Jurkat, Clone E6-1 (cell line): Measurements from ENCODE around the gene MCC. TPM values are rescaled to one million over a fixed set of nuclear protein-coding genes. Genes with fewer than 3 reads are reported as not detected.

ENCODE experiments used
- DNase-seq: peaks from one replicate; pipeline ENCODE4 v3.0.0-alpha.2; 2011; ENCODE audit warnings: low read depth, low spot score
- H3K4me3 ChIP-seq: 2 replicates; pipeline ENCODE4 v1.5.1; 2011; ENCODE audit warnings: mild to moderate bottlenecking, low read length, control low read depth, moderate library complexity
- polyA plus RNA-seq: library from polyadenylated mRNA; unstranded; fragments of >200 nt; gene quantifications from one replicate; pipeline ENCODE4 v1.2.1, GENCODE V29; 2012; ENCODE audit warnings: missing spikeins; ENCODE audit not compliant: insufficient read length, insufficient read depth

The MCC gene
- polyA plus RNA-seq, result 0.34 TPM

DNA sequence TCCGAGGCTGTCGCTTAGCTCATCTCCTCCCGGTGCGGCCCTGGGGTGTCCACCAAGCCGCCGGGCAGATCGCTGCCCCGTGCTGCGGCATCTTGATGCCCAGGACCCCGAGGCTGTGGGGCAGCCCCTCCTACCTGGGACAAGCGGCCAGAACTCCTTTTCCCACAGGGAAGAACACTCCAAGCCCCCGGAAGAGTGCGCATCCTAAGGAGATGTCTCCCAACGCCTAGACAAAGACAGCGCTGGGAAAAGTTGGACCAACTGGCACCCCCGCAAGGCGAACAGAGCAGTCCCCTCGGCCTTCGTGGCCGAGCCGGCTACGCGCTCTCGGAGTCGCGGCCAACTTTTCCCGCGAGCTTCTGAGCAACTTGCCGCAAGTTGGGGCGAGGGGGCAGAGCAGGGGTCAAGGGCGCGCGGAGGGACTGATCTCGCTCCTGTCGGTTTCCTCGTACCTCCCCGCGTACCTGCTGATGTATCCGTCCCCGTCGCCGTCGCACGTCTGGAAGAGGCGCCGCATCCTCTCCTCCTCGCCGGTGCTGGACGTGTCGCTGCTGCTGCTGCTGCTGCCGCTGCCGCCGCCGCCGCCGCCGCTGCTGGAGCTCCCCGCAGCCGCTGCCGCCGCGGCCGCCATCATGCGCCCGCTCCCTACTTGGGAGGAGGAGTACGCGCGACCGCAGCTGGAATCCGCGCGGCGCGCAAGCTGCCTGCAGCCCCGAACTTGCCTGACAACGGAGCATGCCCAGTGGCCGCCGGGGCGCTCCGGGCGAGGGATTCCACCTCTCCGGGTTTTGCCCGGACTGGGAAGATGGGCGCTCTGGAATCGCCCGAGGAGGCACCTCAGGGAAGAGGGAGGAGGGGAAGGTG is at the start of gene MCC:
Gene MCC (minus strand): TSS at position 673 of the 864 bp plus-strand sequence.
- H3K4me3 ChIP-seq, result peak within 1 kb of the TSS; percentile 30
- DNase-seq, result no peak

DNA sequence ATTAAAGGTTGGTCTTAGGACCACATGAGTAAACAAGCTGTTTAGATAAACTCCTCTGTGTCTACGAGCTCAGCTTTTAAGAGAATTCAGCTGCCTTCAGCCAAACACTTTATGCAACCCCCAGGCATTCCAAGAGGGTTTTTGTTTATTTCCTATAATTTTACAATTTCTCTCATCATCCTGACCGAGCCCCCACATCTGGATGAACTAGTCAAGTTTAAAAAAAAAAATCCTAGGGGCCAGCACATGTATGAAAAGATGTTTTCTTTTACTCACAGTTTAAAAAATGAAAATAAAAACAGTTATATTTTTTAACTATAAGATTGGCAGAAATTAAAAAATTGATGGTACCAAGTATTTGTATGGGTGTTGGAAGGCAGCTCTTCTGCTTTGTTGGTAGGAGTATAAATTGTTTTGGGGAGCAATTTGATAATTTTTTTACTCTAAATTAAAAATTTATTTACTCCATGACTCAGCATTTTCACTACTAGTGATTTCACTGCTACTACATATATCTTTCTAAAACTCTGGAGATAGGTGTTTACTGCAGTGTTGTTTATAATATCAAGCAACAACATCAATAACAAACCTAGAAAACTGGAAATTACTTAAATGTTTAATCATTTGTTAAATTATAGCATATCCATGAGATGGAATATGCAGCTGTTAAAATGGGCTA is 43.4 kb upstream of the MCC start:
- no peak for DNase-seq
- no peak overlapping the region for H3K4me3 ChIP-seq

DNA sequence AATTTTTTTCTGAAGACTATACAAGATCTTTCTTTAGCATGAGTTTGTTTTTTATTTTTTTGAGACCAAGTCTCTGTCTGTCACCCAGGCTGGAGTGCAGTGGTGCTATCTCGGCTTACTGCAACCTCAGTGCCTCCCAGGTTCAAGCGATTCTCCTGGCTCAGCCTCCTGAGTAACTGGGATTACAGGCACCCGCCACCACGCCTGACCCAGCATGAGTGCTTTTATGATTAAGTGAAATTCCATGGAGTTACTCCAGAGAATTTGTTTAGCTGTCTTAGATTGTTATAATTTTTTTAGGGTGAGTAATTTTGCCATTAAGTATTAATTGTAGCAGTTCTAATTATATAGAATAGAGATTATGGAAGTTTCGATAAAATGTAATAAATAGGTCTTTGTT is 39.5 kb upstream of the MCC start:
- no peak overlapping the region for H3K4me3 ChIP-seq
- no peak for DNase-seq

DNA sequence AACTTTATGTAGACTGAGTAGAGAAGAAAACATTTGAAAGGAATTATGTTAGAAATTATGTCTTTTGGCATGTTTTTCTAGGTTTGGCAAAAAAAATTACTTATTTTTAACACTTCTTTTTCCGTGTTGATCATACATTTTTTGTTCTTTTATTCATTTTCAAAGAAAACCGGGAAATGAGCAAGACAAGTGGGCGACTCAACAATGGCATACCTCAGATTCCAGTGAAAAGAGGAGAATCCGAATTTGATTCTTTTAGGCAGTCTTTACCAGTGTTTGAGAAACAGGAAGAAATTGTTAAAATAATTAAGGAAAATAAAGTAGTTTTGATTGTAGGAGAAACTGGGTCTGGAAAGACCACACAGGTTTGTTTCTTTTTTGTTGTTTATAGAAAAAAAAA is 38.2 kb upstream of the MCC start:
- H3K4me3 ChIP-seq, result no peak overlapping the region
- no peak for DNase-seq

DNA sequence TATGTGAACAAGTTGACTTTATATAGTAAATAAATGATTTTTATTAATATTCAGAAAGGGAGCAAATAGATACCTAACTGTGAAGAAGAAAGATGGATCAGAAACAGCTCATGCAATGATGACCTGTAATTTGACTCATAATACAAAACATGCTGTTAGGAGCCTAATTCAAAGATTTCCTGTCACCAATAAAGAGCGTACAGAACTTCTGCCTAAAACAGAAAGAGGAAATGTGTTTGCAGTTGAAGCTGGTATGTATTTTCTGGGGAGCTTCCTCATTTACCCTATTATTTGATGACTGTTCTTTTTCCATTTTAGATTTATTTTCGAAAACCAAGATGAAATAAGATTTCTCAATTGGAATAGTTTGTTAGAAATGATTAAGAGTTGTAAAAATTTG is 36.7 kb upstream of the MCC start:
- DNase-seq, result no peak
- H3K4me3 ChIP-seq, result no peak overlapping the region

DNA sequence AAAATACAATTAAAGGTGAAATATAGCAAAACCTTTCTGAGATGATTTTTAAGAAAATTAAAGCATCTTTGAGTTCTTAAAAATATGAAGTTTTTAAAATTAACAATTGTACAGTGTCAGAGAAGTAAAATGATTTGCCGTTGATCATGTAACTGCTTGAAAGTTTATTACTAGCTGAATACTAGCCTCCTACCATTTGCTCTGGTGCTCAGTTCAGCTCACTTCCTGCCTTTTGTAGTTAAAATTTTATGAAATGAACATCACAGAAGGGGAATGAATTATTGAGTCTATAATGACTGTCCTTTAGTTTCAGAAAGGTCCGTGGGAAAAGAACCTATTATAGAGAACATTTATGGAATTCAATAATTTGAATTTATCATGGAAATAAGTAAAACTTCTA is 34.9 kb upstream of the MCC start:
- DNase-seq, result no peak
- no peak overlapping the region for H3K4me3 ChIP-seq

DNA sequence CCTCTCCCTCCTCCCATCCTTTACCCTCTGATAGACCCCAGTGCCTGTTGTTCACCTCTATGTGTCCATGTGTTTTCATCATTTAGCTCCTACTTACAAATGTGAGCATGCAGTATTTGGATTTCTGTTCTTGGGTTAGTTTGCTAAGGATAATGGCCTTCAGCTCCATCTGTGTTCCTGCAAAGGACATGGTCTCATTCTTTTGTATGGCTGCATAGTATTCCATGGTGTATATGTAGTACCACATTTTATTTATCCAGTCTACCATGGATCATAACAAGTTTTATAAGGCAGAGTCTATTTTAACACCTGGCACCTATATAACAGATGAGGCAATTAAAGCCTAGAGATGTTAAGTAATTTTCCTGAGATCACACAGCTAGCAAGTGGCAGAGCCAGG is 32.6 kb upstream of the MCC start:
- H3K4me3 ChIP-seq, result no peak overlapping the region
- no peak for DNase-seq

DNA sequence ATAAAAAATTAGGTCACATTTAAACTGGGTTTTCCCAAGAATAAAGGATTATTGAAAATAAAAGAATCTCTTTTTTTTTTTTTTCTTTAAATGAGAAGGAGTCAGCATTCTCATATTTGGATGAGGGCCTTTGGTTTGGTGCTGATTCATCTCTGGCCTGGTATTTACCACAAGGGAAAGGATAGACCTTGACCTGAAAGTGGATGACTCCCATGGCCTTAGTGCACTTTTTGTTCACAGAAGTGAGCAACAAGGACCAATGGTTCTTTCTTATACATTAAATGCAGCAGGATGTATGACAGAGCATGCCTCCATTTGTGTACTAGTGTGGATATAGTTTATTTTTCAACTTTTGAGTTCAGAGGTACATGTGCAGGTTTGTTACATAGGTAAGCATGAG is 32.2 kb upstream of the MCC start:
- DNase-seq, result no peak
- no peak overlapping the region for H3K4me3 ChIP-seq

DNA sequence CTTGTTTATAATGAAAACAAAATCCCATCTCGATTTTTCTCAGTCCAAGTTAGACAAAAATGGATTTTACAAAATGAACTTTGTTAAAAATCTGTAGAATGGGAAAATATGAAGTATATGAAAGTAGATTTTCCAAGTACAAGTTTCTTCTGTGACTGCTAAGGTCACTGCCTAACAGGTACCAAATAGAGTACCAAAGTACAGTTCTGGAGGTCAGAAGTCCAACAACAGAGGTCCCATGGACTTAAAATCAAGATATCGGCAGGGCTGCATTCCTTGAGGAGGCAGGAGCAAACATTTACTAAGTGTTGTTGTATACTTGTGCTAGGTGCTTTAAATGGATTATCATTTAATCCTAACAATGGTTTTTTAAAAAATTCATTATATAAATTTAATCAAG is 31.2 kb upstream of the MCC start:
- DNase-seq, result no peak
- no peak overlapping the region for H3K4me3 ChIP-seq

DNA sequence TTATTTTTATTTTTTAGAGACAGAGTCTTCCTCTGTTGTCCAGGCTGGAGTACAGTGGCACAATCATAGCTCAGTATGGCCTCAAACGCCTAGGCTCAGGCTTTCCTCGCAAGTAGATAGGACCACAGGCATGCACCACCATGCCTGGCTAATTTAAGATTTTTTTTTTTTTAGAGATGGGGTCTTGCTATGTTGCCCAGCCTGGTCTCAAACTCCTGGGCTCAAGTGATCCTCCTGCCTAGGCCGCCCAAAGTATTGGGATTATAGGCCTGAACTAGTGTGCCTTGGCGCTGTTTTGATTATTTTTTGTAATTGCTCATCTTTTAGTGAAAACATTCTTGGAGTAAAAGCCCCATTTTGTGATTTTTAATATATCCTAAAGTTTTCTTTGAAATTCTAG is 30.6 kb upstream of the MCC start:
- H3K4me3 ChIP-seq, result no peak overlapping the region

DNA sequence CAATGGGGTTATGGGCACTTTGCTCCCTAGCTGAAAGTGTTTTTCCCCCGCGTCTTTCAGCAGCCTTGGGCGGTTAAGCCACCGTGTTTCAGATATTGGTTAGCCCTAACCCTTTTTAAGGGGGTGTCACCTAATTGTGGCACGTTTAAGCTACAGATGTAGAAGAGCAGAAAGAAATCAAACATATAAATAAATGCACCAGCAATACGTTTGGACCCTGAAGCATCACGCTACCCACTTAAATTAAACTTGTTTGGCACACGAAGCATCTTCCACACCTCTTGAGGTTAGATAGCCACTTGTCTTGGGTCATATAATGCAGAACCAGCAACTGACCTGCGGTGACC is 26.0 kb upstream of the MCC start:
- DNase-seq, result no peak
- peak overlapping the region; percentile 80 for H3K4me3 ChIP-seq

More for the DNA sequence above, 30.6 kb upstream of the MCC start:
- DNase-seq, result no peak

DNA sequence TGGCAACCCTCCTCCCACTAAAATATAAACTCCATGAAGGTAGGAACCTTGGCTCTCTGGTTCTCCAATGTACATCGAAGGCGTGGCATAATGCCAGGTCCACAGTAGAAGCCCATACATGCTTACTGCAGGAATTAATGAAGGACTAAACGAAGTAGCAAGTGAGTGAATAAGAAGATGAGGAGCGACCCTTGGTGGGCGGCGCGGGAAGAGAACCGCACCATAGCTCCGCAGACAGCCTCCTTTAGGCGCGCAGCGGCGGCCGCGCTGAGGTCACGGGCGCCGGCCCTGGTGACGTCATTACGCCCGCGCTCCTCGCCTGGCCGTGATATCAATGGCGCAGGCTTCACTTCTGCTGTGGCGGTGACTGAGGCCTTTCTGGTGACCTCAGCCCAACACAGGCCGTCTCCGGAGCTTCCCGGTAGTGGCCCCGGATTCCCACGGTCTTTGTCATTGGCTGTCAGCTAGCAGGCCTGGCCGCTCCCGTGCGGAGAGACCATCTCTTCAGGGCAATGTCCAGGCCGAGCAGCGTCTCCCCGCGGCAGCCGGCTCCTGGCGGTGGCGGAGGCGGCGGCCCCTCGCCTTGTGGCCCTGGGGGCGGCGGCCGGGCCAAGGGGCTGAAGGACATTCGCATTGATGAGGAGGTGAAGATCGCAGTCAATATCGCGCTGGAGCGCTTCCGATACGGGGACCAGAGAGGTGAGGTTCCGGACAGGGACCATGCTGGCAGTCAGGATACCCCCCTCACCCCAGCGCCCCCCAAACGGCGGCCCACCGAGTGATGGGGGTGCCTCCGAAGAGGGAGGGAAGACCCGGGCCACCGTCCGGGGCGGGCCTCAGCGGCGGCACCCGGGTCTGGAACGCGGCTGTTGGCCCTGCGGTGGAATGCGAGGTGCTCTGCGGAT is 25.4 kb upstream of the MCC start, which contains the start of gene YTHDC2:
Gene YTHDC2 (plus strand): TSS at position 311 of the 905 bp plus-strand sequence. CDS start 202 bp downstream, at position 513.
- H3K4me3 ChIP-seq, result peak within 1 kb of the TSS; percentile 80
- peak; percentile 77 for DNase-seq

DNA sequence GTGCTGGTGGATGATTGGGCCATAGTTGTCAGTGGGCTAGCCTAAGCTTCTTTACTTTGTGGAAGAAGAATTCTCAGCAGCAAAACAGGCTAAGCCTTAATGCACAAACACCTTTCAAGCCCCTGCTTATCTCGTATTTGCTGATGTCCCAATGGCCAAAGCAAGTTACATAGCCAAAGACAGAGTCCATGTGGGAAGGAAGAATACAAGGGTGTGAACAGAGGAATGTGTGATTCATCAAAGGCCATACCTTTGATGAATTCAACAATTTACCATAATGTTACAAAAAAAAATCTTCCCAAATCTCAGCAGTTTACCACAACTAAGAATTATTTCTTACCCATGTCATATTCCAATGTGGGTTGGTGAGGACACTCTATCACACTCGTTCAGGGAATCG is 24.1 kb upstream of the MCC start:
- no peak overlapping the region for H3K4me3 ChIP-seq
- DNase-seq, result no peak

DNA sequence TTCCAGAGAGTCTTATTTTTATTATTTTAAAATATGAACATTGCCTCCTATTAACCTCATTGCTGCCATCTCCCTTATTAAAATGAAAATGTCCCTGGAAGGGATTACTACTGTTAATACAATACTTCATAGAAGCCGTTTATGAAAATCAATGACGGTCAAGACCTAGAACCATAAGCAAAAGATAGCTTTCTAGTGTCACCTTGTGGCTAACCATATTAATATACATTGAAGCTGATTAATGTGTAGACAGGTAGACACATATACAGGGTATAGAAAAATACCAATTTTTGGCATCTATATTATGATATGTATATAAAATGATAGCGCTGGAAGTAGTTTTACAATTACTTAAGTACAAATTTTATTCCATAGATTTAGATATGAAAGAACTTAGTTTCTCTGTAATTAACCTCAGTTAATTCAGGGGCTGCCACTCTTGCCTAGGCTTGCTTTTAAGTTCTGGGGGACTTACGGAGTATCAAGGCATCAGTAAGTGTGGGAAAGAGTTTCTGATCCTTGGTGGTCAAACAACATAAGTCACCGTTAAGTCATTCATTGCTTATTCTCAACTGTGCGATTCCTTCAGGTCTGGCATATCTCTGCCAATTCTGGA is 22.7 kb upstream of the MCC start:
- no peak for DNase-seq
- H3K4me3 ChIP-seq, result no peak overlapping the region

DNA sequence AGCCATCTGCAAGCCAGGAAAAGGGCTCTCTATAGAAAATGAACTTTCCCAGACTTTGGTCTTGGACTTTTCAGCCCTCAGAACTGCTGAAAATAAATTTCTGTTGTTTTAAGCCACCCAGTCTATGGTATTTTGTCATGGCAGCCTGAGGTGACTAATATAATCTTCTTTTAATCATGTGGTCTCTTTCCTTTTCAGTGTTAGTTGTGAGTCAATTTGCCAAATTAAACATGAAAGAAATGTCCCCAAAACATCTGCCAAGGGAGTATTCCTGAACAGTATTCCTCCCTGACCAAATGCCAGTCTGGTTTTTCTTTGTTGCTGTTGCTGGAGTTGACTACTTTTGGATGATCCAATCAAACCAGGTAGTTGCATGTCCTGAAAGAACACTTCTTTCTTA is 20.5 kb upstream of the MCC start:
- no peak overlapping the region for H3K4me3 ChIP-seq
- no peak for DNase-seq

DNA sequence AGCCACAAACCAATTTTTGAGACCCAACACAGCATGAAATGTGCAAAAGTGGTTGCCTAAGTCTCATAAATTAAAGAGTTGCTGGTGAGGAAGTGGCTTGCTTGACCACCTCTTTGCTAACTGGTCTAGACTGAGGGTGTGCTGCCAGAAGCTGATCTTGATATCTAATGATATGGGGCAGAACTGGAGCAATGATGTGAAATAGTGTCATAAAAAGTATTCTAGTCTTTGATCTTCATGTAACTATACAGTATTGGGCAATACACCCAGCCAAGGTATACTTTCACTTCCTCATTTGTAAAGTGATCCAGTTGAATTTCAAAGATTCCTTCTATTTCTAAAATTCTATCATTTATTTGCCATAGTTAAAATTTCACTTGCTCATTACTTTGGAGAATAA is 19.3 kb upstream of the MCC start:
- no peak for DNase-seq
- no peak overlapping the region for H3K4me3 ChIP-seq

DNA sequence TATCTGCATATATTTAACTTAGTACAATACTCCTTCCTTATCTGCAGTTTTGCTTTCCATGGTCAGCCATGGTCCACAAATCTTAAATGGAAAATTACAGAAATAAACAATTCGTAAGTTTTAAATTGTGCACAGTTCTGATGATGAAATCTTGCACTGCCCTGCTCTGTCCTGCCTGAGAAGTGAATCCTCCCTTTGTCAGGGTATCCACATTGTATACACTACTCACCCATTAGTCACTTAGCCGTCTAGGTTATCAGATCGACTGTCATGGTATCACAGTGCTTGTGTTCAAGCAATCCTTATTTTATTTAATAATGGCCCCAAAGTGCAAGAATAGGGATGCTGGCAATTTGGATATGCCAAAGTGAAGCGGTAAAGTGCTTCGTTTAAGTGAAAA is 16.9 kb upstream of the MCC start:
- H3K4me3 ChIP-seq, result no peak overlapping the region
- DNase-seq, result no peak

DNA sequence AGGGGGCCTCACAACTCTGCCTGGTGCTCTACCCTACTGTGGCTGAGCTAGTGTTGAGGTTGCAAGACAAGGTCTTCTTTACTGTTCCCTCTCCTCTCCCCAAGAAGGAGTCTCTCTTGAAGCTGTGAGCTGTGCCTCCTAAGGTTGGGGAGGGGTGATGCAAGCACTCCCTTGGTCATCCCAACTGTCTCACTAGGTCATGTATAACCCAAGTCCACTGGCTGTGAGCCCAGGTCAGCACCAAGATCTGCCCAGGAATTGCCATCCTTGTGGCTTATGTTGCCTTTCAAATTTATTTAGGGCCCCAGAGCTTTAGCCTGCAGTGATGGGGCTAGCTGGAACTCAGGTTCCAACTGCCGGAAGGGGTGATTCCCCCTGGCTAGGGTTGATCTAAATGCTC is 14.9 kb upstream of the MCC start:
- DNase-seq, result no peak
- no peak overlapping the region for H3K4me3 ChIP-seq

DNA sequence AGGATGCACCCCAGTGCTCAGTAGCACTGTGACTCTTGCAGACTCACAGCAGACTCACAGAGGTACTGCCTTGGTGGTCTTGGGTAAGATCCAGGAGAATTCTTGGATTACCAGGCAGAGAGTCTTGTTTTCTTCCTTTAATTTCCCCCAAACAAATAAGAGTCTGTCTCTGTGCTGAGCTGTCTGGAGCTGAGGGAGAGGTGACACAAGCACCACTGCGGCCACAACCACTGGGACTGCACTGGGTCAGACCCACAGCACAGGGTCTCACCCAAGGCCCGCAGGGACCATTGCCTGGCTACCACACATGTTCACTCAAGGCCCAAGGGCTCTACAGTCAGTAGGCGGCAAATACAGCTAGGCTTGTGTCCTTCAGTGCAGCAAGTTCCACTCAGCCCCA is 13.8 kb upstream of the MCC start:
- no peak for DNase-seq
- no peak overlapping the region for H3K4me3 ChIP-seq
